GM12878 (cell line): ENCODE measurements around the gene NFATC1. TPM values are rescaled to one million over a fixed set of nuclear protein-coding genes. Genes with fewer than 3 reads are reported as not detected.

Source experiments
- ATAC-seq: fragments of 200-7000 bp; cut with Tn5 transposase; 3 replicates; pipeline ENCODE4 v1.9.1; 2020; ENCODE audit warnings: mild to moderate bottlenecking, moderate library complexity
- BruUV-seq: library from RNA; stranded (reverse); fragments of 400-500 nt; replicated peaks from 2 replicates; lab custom pipeline; 2021; lab: Mats Ljungman, UMichigan
- CTCF ChIA-PET: fragments of 300-600 bp; sonication (Branson Sonifier 250); formaldehyde crosslinking; extraction: SDS; loops from one replicate; lab custom pipeline; 2021; ENCODE audit warnings: inconsistent platforms; lab: Yijun Ruan, JAX
- POLR2A ChIA-PET: fragments of 350-600 bp; formaldehyde crosslinking; extraction: SDS; loops from one replicate; lab custom pipeline; 2021; ENCODE audit warnings: inconsistent platforms; lab: Charles Lee
- RAD21 ChIA-PET: fragments of 300-600 bp; sonication (Branson Sonifier 250); formaldehyde crosslinking; loops from one replicate; lab custom pipeline; 2023; ENCODE audit warnings: antibody characterized with exemption; ENCODE audit not compliant: unreplicated experiment; lab: Charles Lee
- SMC1A ChIA-PET: fragments of 300-600 bp; sonication (Branson Sonifier 250); formaldehyde crosslinking; loops from one replicate; lab custom pipeline; 2023; ENCODE audit not compliant: unreplicated experiment, uncharacterized antibody; lab: Charles Lee
- DNase-seq: peaks from one replicate; pipeline ENCODE4 v3.0.0-alpha.2; 2011; ENCODE audit warnings: low read depth, low spot score
- FAIRE-seq: peaks from 3 replicates; lab custom pipeline; 2011; peaks lifted over from hg19 to GRCh38; lab: Jason Lieb, UNC
- H2AFZ ChIP-seq: 2 replicates; pipeline ENCODE4 v1.6.0; 2011; ENCODE audit warnings: low read depth, low read length, control low read depth; ENCODE audit not compliant: control insufficient read depth
- H3K27ac ChIP-seq: 2 replicates; pipeline ENCODE4 v1.5.1; 2011; ENCODE audit warnings: control low read depth; ENCODE audit not compliant: control insufficient read depth, insufficient read depth
- H3K27me3 ChIP-seq, 2 experiments: replicated peaks in 1 of 2; 2 replicates each; pipeline versions ENCODE4 v1.6.0 to v1.6.1; 2011; ENCODE audit warnings: low read length in 1 of 2; ENCODE audit not compliant: control insufficient read depth in 2 of 2, insufficient read depth in 2 of 2
- H3K36me3 ChIP-seq, 2 experiments: 2 replicates each; pipeline ENCODE4 v1.5.1; 2011; ENCODE audit warnings: low read length in 1 of 2; ENCODE audit not compliant: control insufficient read depth in 2 of 2, insufficient read depth in 2 of 2
- H3K4me1 ChIP-seq: 2 replicates; pipeline ENCODE4 v1.6.1; 2011; ENCODE audit warnings: mild to moderate bottlenecking, low read length, moderate library complexity, mixed read lengths; ENCODE audit not compliant: control insufficient read depth, insufficient read depth
- H3K4me2 ChIP-seq: 2 replicates; pipeline ENCODE4 v1.6.0; 2011; ENCODE audit warnings: control low read depth; ENCODE audit not compliant: control insufficient read depth, insufficient read depth
- H3K4me3 ChIP-seq: fragments of 200-600 bp; sonication (generic); 2 replicates; pipeline ENCODE4 v1.5.1; 2016
- H3K79me2 ChIP-seq: 2 replicates; pipeline ENCODE4 v1.6.0; 2011; ENCODE audit warnings: low read length; ENCODE audit not compliant: control insufficient read depth, insufficient read depth
- H3K9ac ChIP-seq: 2 replicates; pipeline ENCODE4 v1.8.0; 2011; ENCODE audit warnings: low read length, control low read depth, mixed read lengths; ENCODE audit not compliant: control insufficient read depth, insufficient read depth
- H3K9me3 ChIP-seq: replicated peaks from 3 replicates; pipeline ENCODE4 v1.5.1; 2011; ENCODE audit warnings: mild to moderate bottlenecking, low read length; ENCODE audit not compliant: control insufficient read depth, insufficient read depth
- H4K20me1 ChIP-seq: 2 replicates; pipeline ENCODE4 v1.6.0; 2011; ENCODE audit not compliant: control insufficient read depth, insufficient read depth
- SP1 ChIP-seq: IDR thresholded peaks from one replicate; pipeline ENCODE4 v1.6.1; 2011; ENCODE audit warnings: low read depth, low read length
- WGBS: methylation state at CpG from one replicate; pipeline ENCODE4 v1.1.6; 2016; ENCODE audit warnings: low lambda C conversion rate; ENCODE audit not compliant: insufficient replicate concordance, insufficient coverage; ENCODE audit errors: missing lambda C conversion rate; 5-methylcytosine and 5-hydroxymethylcytosine counted together
- in situ Hi-C: fragments of 300-500 bp; cut with MboI; formaldehyde crosslinking; loops from 9 replicates; pipeline ENCODE4 v1.14.3; 2018; ENCODE audit warnings: mixed read lengths
- intact Hi-C: fragments of 100-400 bp; cut with micrococcal nuclease; formaldehyde crosslinking; loops from one replicate; pipeline ENCODE4 v1.14.2; 2022; ENCODE audit not compliant: unreplicated experiment
- polyA plus RNA-seq, 11 experiments: library from polyadenylated mRNA; depleted of rRNA in 4 of 11; unstranded in 6 of 11; stranded (reverse) in 5 of 11; fragments of >200 nt; fragmentation: Nextera tagmentation in 4 of 11; fragmentation: Illumina TruSeq in 1 of 11; extraction: Ambion mirVana in 4 of 11; extraction: Trizol in 1 of 11; gene quantifications; 1 replicate in 1 of 11; 2 replicates in 10 of 11; pipeline versions ENCODE4 v1.2.1 to v1.2.3, GENCODE V29; 2011 to 2016; ENCODE audit warnings: inconsistent platforms in 2 of 11, missing spikeins in 2 of 11, low read depth in 1 of 11
- total RNA-seq, 4 experiments: library from RNA; depleted of rRNA in 3 of 4; stranded (reverse); fragments of >200 nt in 3 of 4; fragmentation: Illumina TruSeq in 1 of 4; extraction: Trizol in 1 of 4; gene quantifications; 2 replicates each; pipeline versions ENCODE4 v1.2.1 to v1.2.3, GENCODE V29; 2013 to 2021
- TF ChIP-seq, protein P1 (sequence below): fragments of 450-650 bp; IDR thresholded peaks from 2 replicates; pipeline ENCODE4 v1.6.1; 2016; ENCODE audit warnings: mild to moderate bottlenecking

Gene NFATC1
- total and polyA plus RNA-seq, 10 of the 15 experiments (the other 5 are each of a cell fraction or from before 2014, with no cell fraction given): 0.84 to 20.8 (median 5.1) TPM

GRCh38 chr18:79401494-79402208, 5.9 kb downstream of the NFATC1 start:
- Histone ChIP-seq H3K9me3 (no peaks in the 10 kb centered on the region), H2AFZ (no peak overlapping the region), H4K20me1 (no peaks in the 10 kb centered on the region), H3K27ac (no peak overlapping the region), H3K4me3 (peak overlapping the region; percentile 63), H3K36me3 (no peaks in the 10 kb centered on the region), H3K27me3 (peaks cover 0 to 4% of the 10 kb centered on the region in 2 experiments; a peak in 1 of 4 replicates), H3K4me1 (peaks cover 35% of the 10 kb centered on the region), H3K79me2 (no peaks in the 10 kb centered on the region; the same call in none of the 2 replicates), H3K4me2 (peak overlapping the region; percentile 31), H3K9ac (peak overlapping the region; percentile 15; the same call in 1 of the 2 replicates)
- WGBS: 90% methylated on average over 32 of the region's 32 CpGs
- ChIA-PET CTCF (interaction anchor here (1.2 to 2.2 kb wide), 4 partner anchors 8 to 122 kb away, joined by 3 to 7 read pairs (median 6); no protein-coding TSS in a partner anchor), RAD21 (interaction anchor here (1.0 to 5.1 kb wide), 5 partner anchors 34 to 122 kb away, joined by 5 to 36 read pairs (median 10); no protein-coding TSS in a partner anchor), POLR2A (interaction anchor here (0.6 to 1.1 kb wide), 3 partner anchors 34 to 121 kb away, joined by 3 to 4 read pairs (median 4); no protein-coding TSS in a partner anchor), SMC1A (interaction anchor here (2.4 to 4.1 kb wide), 3 partner anchors 34 to 122 kb away, joined by 6 to 18 read pairs (median 15); no protein-coding TSS in a partner anchor)
- intact Hi-C loops (no loop called here), in situ Hi-C loops (loop anchor here (10.0 kb wide), 1 partner anchor 113 kb away; no protein-coding TSS in a partner anchor)
- FAIRE-seq: no peak
- no TSS peak for BruUV-seq
- no peak for DNase-seq
- no peak for ATAC-seq
- no peak for TF ChIP-seq SP1
- TF ChIP-seq, protein P1, sequence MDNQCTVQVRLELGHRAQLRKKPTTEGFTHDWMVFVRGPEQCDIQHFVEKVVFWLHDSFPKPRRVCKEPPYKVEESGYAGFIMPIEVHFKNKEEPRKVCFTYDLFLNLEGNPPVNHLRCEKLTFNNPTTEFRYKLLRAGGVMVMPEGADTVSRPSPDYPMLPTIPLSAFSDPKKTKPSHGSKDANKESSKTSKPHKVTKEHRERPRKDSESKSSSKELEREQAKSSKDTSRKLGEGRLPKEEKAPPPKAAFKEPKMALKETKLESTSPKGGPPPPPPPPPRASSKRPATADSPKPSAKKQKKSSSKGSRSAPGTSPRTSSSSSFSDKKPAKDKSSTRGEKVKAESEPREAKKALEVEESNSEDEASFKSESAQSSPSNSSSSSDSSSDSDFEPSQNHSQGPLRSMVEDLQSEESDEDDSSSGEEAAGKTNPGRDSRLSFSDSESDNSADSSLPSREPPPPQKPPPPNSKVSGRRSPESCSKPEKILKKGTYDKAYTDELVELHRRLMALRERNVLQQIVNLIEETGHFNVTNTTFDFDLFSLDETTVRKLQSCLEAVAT: peak; percentile 54; the same call in 1 of the 2 replicates
